Skeletal muscle cell (primary cell): Measurements from ENCODE around the gene PTPN5.

ENCODE experiments used
- DNase-seq: peaks from one replicate; pipeline ENCODE4 v3.0.0-alpha.2; 2010; ENCODE audit warnings: low read depth
- H3K4me3 ChIP-seq: 2 replicates; pipeline ENCODE4 v1.5.1; 2011; ENCODE audit warnings: low read depth, mild to moderate bottlenecking, control low read depth, low read length, moderate library complexity

PTPN5 gene

GRCh38 chr11:18774801-18775200, 16.8 kb downstream of the PTPN5 start:
- no peak overlapping the region for H3K4me3 ChIP-seq
- no peak for DNase-seq

GRCh38 chr11:18773681-18774080, 17.9 kb downstream of the PTPN5 start:
- no peak for DNase-seq
- H3K4me3 ChIP-seq = no peak overlapping the region

DNA sequence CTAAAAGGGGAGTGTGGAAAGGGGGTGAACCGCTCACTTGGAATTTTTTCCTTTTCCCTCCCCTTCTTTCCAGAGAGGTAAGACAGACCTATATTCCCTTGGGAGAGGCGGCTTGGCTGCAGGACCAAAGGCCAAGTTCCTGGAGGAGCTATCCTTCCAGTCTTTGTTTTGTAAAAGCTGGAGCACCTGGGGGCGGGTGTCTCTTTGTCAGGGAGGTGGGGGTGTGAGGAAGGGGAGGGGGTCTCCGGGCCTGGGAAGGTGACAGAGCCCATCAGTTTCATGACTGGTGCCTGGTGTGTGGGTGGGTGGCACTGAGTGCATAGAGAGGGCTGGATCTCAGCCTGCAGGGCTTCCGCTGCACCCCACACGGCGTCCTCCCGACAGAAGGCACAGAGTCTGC, 18.5 kb downstream of the PTPN5 start:
- no peak overlapping the region for H3K4me3 ChIP-seq

DNA sequence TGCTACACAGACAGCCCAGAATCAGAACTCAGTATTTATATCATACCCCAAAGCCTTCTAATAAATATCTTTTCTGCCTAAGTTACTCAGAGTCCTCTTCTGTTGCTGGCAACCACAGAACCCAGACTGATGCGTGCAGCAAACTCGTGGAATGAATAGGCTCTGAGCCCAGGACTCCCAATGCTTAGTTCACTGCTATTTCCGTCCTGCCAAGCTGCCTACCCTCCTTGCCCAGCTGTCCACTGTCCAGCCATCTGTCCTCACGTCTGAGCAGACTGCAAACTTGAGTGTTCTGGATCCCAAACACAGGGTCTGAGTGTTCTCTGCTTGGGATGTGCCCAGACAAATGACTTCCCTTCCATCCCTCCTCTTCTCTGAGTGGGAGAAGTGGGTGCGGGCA, 19.4 kb downstream of the PTPN5 start:
- DNase-seq = no peak
- no peak overlapping the region for H3K4me3 ChIP-seq

More for the DNA sequence above, 18.5 kb downstream of the PTPN5 start:
- no peak for DNase-seq

DNA sequence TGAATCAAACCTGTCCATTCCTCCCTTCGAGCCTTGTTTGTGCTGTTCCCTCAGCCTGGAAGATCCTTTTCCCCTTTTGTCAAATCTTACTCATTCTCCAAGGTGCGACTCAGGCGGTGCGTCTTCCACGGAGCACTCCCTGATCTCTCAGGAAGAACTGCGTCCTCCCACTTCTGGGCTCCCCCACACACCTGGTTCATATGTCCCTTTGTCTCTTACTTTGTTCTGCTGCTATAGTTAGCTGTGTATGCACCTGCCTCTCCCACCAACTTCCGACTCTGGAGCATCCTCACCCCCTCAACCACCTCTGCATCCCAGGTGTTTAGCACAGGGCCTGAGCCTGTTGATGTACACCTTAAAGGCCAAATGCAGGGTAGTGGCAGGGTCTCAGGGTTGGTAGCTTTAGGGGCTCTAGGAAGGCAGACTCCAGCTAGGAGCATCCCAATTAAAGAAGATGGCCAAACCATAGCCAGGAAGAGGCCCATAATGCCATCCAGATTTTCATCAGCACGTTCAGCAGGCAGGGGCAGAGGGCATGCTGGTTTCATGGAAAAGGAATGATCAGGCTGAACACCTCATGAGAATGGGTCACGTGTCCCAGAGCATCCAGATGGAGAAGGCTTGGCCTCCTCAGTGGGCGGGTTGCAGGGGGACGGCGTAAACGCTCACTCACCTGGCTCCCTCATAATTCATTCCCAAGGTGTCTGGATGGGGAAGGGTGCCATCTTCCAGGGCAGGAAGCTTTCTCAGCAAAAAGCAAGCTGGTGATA, 20.1 kb downstream of the PTPN5 start:
- no peak for DNase-seq
- no peak overlapping the region for H3K4me3 ChIP-seq

GRCh38 chr11:18770479-18771125, 21.0 kb downstream of the PTPN5 start:
- H3K4me3 ChIP-seq = no peak overlapping the region
- DNase-seq = no peak

DNA sequence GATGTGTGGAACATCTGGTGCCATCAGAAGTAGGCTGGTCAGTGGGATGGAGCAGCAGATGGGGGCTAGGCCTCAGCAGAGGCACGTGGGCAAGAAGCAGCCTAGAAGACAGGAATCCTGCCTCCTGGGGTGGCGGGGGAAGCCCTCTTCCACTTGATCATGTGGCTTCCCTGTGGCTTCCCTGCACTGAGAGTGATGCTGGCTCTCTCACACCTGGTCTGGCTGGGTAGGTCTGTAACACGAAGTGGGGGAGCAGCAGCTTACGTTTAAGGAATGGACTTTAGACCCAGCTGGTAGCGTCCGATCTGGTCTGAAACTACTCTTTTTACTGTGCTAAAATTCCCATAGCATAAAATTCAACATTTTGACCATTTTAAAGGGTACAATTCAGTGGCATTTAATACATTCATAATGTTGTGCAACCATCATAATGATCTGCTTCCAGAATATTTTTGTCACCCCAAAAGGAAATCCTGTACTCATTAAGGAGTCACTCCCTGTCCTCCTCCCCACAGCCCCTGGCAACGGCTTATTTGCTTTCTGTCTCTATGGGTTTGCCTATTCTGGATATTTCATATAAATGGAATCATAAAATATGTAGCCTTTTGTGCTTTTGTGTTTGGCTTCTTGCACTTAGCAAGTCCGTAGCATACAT, 21.7 kb downstream of the PTPN5 start:
- H3K4me3 ChIP-seq = no peak overlapping the region
- no peak for DNase-seq

DNA sequence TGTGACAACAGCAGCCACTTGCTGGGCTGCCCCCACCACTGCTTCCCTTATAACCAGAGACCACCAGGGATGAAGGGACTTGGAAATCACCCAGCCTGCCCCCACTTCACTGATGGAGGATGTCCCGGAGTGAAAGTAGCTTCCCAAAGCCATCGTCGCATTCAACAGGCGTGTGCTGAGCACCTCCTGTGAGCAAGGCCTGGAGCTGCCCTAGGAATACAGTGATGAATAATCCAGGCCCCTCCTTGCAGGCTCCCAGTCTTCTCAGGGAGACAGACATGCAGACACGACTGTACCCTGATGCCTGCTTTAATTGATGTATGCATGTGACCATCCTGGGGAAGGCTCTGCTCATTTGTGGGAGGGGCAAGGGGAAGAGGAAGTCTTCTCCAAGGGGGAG, 22.6 kb downstream of the PTPN5 start:
- DNase-seq = no peak
- H3K4me3 ChIP-seq = no peak overlapping the region

DNA sequence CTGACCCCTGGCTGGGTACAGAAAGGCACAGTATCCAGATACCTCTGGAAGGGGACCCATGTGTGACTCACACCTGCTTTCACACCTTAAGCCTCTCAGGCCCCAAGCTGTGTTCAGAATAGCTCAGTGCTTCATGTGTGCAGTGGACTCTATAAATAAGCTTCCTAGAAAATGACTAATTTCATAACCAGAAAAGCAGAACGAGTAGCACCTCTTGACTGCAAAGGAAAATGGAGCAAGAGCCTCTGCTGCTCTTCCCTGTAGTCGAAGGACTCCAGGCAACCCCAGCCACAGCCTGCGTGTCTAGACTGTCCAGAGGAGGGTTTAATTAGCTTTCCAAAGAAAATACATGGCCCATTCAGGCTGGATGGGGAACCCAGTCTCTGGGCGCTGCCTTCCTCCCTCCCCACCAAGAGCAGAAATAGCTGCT, 23.1 kb downstream of the PTPN5 start:
- no peak overlapping the region for H3K4me3 ChIP-seq
- no peak for DNase-seq

DNA sequence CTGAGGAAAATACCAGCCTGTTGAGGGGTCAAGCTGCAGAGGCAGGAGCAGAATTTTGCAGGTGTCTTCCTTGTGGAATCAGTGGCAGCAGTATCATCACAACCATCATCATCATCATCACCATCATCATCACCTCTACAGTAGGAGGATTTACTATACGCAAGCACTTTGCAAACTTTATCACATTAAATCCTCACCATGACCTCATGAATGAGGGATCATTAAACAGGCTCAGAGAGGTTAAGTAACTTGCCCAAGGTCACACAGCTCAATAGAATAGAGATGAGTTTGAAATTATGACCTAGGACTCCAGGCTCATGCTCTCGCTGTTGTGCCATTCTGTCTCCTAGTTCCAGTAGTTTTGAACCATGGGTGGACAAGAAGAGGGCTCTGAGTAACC, 25.6 kb downstream of the PTPN5 start:
- no peak overlapping the region for H3K4me3 ChIP-seq
- DNase-seq = no peak

DNA sequence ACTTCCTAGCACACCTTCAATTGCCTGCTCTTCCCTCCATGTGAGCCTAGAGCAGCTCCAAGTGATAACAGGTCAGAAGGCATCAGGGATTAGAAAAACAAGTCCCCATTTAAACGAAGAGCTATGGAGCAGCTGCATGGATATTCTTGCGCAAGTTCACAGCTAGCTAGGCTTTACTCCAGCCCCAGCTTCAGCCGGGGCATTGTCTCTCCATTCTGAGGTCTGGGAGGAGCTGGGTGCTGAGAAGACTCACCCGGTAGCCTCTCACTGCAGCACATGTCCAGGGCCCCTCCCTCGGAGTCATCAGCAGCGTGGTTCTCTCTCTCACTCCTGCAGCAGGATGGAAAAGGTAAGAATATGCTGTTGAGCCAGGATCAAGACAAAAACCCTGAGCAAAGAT, 26.0 kb downstream of the PTPN5 start:
- H3K4me3 ChIP-seq = no peak overlapping the region
- DNase-seq = no peak

- no peak overlapping the region for H3K4me3 ChIP-seq
- no peak for DNase-seq
These were observed 29.9 kb downstream of the PTPN5 start for GRCh38 chr11:18761741-18762140.

DNA sequence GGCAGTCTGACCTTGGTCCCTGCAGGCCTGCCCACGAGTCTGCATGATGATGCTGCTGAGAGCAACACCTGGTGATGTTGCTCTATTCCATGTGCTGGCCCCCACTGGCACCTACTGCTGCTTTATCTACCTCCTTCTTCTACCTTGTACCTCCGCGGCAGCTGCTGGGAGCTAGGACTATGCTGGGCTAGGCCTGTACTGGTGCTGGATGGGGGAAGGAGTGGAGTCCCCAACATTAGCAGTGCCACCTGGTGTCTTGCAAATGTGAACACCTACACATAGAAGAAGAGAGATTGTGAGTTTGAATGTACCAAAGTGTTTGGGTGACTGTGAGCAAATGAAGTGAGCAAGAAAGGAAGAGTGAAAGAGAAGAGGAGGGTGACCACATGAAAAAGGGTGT, 30.5 kb downstream of the PTPN5 start:
- no peak for DNase-seq
- no peak overlapping the region for H3K4me3 ChIP-seq

DNA sequence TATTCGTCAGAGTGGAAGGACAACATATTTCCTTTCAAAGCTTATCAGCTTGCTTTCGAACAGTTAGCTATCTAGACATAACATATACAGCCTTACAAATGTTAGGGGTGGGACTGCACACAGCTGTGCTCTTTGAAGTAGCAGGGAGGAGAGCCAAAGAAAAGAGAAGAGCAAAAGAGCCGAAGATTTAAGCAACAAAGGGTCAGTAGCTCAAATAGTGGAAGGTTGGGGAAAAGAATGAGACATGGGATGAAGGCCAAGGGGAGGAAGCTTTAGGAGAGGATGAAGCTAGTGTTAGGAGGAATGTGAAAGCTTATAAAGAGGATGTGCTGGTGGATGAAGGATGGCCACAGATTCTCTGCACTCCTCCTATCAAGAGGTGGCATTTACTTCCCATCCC, 33.8 kb downstream of the PTPN5 start:
- no peak overlapping the region for H3K4me3 ChIP-seq
- no peak for DNase-seq

- DNase-seq = no peak
- no peak overlapping the region for H3K4me3 ChIP-seq
These were observed 34.7 kb downstream of the PTPN5 start for GRCh38 chr11:18756889-18757288.

GRCh38 chr11:18754308-18754707, 37.3 kb downstream of the PTPN5 start:
- no peak for DNase-seq
- no peak overlapping the region for H3K4me3 ChIP-seq

DNA sequence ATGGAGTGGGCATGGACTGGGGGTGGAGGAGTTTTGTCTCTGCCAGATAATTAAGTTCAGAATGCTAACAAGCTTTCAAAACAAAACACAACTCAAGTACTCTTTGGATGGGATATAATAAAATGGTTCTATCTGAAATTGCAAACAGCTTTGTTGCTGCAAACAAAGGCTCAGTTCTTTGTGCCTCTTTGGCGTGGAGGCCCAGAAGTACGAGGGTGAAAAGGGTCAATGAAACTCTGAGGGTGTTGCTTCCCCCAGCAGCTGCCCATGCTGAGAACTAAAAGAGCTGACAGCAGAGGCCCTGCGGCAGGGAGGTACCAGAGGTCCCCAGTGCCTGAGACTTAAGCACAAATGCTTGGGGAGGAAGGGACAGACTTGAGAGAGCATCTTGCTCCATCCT, 39.1 kb downstream of the PTPN5 start:
- no peak for DNase-seq
- H3K4me3 ChIP-seq = no peak overlapping the region

DNA sequence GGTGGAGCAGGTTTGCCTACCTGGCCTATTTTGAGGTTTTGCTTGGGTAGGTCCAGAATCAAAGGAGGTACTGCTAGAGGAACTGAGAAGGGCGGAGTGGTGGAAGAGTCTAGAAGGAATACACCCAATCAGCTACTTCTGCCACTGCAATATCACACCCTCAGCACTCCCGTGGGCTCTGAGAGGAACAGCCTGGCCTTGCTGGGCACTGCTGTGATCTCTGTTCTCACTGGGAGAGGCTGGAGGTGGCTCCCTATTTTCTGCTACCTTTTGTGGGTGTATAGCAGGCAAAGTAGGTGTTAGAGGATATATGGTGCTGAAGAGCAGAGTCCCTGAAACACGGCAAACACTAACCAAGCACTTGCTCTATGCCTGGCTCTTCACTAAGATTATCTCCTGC, 40.7 kb downstream of the PTPN5 start:
- H3K4me3 ChIP-seq = no peak overlapping the region
- DNase-seq = no peak

GRCh38 chr11:18749681-18750319, 41.8 kb downstream of the PTPN5 start:
- no peak overlapping the region for H3K4me3 ChIP-seq
- peak; percentile 29 for DNase-seq

DNA sequence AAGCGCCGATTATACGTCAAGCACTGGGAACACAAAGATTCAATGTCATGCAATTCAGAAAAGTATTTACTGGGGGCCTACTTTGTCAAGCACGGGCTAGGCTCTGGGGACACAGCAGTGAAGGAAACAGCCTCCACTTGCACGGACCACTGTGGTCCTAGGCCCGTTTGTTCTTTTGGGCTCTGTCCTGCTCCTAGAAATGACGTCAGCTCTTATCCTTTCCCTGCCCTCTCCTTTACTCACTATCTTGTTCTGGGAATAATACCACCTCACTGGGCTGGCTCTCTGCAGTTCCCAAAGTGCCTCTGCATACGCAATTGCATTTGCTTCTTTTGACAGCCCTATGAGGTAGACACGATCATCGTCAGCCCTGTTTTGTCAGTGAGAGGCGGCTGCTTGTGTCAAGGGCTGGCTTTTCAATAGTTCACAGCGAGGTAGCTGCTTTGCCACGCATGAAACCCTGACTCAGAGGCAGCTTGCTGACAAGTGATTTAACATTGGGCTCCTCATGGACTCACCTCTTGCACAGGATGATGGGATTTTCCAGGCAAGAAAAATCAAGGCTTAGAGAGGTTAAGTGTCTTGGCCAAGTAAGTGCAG, 42.7 kb downstream of the PTPN5 start:
- DNase-seq = no peak
- H3K4me3 ChIP-seq = no peak overlapping the region
